Middle frontal gyrus (tissue), 1 donor: ENCODE data around the gene ELFN2.
"Not testable (repeated sequence)": the region's sequence is repeated elsewhere in the genome, so short reads cannot be mapped to it uniquely, and the experiment has no call there.

Source experiments
- DNase-seq: peaks from one replicate; pipeline ENCODE4 v3.0.0-alpha.2; 2015; ENCODE audit warnings: low spot score; ENCODE audit errors: extremely low spot score

The ELFN2 gene, protein sequence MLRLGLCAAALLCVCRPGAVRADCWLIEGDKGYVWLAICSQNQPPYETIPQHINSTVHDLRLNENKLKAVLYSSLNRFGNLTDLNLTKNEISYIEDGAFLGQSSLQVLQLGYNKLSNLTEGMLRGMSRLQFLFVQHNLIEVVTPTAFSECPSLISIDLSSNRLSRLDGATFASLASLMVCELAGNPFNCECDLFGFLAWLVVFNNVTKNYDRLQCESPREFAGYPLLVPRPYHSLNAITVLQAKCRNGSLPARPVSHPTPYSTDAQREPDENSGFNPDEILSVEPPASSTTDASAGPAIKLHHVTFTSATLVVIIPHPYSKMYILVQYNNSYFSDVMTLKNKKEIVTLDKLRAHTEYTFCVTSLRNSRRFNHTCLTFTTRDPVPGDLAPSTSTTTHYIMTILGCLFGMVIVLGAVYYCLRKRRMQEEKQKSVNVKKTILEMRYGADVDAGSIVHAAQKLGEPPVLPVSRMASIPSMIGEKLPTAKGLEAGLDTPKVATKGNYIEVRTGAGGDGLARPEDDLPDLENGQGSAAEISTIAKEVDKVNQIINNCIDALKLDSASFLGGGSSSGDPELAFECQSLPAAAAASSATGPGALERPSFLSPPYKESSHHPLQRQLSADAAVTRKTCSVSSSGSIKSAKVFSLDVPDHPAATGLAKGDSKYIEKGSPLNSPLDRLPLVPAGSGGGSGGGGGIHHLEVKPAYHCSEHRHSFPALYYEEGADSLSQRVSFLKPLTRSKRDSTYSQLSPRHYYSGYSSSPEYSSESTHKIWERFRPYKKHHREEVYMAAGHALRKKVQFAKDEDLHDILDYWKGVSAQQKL

DNA sequence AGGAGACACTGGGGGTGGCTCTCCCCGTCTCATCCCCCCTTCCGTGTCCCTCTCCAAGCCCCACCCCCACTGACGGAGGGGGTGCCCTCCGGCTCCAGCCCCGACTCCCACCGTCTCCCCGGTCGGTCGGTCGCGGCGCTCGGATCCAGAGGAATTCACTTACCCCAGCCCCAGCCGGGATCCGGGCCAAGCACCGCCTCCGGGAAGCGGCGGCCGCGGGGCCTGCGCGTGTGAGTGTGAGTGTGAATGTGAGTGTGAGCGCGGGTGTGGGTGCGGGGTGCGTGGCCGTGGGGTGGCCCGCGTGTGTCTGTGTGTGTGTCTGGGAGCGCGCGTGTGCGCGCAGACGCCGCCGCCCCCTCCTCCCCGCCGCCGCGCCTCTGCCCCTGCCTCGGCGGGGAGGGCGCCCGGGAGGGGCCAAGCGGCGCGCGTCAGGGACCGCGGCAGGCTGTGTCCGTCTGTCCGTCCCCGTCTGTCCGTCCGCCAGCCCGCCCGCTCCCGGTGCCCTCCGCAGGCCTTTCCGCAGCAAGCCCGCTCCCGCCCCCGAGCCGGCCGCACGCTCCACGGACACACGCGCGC lies at the start of gene ELFN2:
TSS of gene ELFN2 (minus strand) at position 345 of the 576 bp plus-strand sequence. CDS start 51,945 bp downstream, outside the sequence.
- DNase-seq, result no peak

DNA sequence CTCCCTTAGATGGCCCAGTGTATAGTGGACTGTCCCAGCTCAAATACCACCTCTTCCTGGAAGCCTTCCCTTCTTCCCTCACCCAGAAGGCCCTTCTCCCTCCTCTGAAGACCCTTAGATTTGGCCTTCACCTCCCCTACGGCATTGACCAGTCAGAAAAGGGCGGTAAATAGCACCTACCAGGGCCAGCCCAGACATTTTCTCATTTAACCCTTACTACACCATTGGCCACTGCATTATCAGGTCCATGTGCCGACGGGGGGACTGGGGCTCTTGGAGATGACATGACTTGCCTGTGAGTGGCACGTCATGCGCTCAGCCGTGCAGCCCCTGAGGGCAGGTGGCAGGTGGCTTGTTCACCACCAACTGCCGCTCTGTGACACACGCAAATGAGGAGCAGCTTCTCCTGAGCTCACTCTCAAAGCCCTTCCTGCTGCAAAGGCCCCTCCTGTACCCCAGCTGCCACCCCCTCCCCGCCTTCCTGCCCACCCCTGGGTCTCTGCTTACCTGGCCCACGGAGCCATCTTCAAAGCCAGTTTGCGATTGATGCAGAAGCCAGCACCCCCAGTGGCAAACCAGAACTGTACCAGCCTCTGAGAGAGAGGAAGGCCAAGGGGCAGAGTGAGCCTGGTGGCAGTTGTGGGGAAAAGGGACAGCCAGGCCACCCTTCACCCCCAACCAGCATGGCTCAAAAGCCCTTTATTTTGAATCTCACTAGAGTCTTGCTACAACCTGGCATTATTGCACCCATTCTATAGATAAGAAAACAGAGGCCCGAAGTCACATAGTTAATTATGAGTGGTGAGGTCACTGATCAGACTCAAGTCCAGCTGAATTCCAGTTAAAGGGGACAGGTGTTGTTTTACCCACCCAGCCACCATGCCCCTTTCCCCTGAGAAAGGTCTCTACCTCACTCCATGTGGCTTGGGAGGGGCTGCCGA lies 49.4 kb upstream of the ELFN2 start:
- DNase-seq, result no peak

DNA sequence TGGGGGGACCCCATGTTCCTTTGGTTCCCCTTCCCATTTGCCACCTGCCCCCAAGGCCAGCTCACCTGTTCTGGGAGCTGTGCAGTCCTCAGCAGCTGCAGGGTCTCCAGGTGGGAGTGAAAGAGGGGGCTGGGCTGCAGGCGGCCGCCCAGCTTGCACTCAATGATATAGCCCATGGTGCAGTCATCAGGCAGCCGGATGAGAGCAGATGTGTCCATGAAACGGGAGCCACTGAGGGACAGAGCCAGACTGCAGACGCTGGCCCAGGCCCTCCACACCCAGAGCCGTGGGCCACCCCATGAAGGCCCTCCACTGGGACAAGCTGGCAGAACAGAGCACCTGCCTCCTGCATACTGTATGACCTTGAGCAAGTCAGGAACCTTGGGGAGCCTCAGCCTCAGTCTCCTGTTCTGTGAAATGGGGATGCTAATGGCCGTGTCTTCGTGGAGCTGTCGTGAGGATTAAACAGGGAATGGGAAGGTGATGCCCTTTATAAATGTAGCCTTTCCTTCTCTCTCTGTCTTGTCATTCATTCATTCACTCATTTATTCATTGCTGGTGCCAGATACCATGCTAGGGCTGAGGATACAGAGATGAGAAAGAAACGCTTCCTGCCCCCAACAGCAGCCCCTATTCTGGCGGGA lies 47.3 kb upstream of the ELFN2 start:
- DNase-seq, result no peak

DNA sequence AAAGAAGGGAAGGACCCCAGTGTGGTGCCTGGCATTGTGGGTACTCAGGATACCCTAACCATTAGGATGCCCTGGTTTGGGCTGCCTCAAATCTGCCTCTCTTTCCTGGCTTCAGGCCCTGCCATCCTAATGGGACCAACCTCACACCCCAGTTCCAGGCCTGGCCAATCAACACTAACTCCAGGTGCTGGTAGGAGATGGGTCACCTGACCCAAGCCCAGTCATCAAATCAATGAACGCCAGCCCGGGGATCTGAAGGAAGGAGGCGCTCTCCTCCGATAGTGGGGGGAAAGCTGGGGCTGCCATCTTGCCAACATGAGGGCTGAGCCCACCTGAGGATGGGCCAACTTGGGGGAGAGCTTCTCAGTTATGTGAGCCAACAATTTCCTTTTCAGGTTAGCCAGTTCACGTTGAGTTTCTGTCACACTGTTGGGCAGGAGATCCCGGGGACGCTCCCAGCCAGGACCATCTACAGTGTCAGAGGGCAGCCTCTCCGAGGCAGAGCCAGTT lies 46.2 kb upstream of the ELFN2 start:
- DNase-seq, result no peak

DNA sequence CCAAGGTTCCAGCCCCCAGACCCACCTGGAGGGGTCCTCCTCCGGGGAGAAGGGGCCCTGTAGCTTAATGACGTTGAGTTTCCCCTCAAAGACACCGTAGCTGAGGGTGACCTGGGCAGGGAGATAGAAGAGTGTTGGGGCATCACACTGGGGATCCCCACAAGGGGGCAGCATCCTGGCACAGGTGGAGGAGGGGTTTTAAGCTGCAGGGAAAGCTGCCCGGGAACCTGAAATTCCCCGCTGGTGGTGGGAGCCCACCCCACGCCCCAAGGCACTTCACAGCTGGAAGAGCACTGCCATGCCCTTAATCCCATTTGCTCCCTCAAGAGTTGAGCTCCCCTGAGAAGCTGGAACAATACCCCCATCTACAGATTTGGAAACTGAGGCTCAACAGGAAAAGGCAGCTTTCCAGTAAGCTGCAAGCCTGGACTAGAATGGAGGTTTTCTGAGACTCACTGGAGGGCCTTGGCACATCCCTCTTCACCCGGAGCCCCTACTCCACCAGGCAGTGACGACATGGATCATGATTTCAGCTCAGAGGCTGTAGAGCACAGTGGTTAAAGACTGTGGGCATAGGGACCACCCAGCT lies 45.2 kb upstream of the ELFN2 start:
- DNase-seq, result no peak

DNA sequence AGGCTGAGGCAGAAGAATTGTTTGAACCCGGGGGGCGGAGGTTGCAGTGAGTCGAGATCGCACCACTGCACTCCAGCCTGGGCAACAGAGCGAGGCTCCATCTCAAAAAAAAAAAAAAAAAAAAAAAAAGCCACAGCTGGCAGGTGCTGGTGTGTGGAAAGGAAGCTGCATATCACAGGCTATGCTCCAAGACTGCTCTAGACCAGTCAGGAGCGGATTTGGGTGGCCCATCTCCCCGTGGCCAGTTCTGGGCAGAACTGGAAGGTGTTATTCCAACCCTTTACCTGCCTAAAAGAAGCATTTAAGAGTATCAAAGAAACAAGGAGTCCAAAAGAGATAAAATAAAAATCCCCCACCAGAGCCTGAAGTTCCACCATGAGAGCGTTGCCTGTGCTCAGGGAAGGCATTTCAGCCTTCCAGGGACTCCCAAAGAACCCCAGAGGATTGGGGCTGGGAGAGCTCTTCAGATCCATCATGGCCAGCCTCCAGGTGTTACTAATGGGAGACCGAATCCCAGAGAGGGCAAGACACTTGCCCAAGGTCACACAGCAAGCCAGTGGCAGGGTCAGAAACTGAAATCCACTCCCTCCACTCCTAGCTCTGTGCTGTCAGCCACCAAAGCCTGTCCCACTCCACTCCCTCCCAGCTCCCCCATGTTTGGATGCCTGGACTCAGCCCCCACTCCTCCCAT lies 44.6 kb upstream of the ELFN2 start:
- DNase-seq, result no peak

DNA sequence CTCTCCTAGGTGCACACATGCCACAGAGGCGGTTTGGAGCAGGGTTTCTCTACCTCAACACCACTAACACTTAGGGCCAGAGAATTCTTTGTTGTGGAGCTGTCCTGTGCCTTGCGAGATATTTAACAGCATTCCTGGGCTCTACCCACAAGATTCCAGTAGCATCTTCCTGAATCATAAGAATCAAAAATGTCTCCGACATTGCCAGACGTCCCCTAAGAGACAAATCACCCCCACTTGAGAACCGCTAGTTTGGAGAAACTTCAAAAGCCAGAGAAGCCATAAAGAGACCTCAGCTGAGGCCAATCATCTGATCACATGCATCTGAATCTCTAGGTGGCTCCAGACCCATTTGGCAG lies 42.8 kb upstream of the ELFN2 start:
- DNase-seq, result no peak

DNA sequence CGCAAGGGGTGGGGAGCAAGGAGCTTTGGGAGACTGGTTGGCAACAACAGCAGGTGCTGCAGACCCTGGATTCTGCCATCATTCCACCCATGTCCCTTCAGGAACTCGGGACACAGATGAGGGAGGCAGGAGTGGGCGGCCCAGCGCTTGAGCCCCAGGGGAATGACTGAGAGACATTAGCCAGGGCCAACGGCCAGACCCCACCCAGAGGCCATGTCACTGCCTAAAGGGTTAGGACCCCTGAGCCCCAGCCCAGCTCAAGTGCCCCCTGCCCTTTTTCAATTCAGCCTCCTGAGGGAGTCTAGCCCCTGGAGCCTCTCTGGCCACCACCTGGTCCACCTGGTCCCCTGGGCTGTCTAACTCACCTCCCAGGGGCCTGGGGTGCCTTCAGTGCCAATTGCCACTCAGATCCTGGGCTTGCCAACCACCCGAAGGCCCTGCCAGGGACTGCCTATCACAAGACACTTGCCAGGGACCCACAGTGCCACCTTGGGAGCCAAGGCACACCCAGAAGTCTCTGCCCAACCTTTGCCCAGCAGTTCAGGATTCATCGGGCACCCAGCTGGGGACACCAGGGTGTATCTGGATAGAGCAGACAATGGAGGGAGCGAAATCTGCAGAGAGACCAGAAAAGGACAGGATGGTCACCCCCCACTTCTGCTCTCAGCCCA lies 42.3 kb upstream of the ELFN2 start:
- no peak for DNase-seq

DNA sequence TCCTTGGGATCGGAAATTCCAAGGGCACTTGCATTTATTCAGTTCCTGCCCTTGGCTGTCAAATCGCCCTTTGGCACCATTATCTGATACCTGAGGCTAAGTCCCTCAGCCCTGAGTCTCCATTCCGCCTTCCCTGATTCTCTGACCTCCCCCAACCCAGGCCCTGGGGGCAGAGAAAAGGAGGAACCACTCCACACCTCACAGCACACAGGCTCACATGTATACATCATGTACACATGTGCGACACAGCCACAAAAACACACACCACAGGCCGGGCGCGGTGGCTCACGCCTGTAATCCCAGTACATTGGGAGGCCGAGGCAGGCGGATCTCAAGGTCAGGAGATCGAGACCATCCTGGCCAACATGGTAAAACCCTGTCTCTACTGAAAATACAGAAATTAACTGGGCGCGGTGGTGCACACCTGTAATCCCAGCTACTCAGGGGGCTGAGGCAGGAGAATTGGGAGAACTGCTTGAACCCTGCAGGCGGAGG lies 41.0 kb upstream of the ELFN2 start:
- not testable (repeated sequence) for DNase-seq

DNA sequence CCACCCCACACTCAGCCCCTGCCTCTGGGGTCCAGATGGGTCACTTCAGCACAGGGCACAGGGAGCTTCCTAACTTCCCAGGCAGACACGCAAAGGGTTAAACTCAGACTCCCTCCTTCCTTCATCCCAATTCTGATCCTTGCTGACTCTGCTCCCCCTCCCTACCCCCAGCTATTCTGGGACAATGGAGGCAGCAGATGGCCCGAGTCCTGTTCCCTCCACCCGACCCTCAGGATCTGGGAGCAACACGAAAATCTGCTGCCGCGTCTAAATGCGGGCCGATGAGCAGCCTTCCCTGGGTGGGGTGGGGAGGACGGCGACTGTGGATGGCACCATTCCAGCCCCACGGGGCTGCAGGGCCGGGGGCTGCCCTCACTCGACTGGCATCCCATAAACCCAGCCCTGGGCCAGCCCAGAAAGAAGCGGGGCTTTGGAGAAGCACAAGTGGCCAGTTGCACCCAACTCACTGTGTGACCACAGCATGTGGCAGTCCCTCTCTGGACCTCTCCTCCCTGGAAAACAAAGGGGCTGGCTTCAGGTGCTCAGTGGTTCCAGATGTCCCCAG lies 40.2 kb upstream of the ELFN2 start:
- DNase-seq, result no peak

DNA sequence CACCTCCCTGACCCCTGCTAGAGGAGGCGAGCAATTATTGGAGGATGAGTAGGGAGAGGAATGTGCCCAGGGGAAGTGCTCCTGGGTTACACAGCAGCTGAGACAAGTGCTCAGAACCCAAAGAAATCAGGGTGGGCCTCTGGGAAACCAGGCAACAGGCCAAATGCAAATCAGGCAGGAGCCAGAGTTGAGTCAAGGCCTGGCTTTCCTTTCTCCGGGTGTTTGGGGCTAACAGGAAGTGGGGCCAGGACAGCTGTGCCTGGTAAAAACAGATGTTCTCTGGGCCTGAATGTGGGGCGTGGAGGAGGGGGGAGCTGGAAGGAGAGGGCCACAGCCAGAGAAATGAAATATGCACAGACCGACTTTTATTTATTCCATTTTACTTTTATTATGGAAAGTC lies 36.9 kb upstream of the ELFN2 start:
- no peak for DNase-seq

DNA sequence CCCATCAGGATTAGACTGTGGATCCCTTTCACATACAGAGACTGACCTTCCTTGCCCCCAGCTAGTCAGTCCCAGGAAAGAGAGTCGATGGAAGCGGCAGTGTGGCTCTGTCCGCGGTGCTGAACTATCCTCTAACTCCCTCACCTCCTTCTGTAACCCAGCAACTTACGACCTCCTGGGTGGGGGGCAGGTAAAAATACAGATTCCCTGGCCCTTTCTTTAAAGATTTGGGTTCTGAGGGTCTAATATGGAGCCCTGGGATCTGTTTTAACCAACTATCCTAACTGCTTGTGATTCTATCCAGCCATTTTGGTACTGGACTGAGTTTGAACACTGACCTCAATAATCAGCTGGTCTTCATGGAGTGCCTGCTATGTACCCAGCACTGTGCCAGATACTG lies 35.7 kb upstream of the ELFN2 start:
- DNase-seq, result no peak

DNA sequence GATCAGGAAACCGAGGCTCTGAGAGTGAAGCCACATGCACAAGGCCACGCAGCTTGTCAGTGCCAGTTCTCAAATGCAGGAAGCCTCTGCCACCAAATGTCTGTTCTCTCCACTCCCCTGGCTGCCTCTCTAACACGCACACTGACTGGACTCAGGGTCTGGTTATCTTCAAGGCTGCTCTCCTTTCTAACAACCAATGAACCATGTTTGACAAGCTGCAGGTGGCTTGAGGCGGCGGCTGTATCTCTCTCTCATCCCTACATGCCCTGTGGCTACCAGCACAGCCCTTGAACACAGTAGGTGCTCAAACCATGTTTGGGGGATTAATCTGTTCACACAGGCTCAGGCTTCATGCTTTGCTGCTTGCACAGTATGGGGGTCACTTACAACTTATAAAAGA lies 35.2 kb upstream of the ELFN2 start:
- no peak for DNase-seq

DNA sequence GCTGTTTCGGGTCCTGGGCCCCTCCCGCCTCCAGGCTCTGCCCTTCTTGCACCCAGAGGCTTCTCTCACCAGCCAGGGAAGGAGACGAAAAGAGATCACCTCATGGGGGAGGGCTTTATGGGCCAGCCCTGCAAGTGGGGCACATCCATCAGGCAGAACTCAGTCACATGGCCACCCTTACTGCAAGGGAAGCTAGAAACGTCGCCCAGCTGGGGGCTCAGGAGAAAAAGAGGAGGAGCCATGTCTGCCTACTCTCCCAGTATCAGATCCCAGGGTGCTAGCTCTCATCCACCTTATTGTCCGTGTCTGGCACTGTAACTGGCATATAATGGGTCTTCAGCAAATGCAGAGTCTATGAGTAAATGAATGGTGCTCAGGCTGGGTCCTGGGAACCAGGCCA lies 34.7 kb upstream of the ELFN2 start:
- DNase-seq, result no peak

DNA sequence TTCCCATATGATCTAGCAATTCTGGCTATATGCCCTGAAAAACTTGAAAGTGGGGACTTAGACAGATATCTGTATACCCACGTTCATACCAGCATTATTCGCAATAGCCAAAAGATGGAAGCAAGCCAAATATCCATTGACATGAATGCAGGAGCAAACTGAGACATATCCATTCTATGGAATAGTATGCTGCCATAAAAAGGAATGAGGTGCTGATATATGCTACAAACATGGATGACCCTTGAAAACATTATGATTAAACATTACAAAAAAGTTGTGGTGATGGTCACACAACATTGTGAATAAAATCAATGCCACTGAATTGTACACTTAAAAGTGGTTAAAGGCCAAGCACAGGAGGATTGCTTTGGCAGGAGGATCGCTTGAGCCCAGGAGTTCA lies 33.4 kb upstream of the ELFN2 start:
- DNase-seq, result no peak

DNA sequence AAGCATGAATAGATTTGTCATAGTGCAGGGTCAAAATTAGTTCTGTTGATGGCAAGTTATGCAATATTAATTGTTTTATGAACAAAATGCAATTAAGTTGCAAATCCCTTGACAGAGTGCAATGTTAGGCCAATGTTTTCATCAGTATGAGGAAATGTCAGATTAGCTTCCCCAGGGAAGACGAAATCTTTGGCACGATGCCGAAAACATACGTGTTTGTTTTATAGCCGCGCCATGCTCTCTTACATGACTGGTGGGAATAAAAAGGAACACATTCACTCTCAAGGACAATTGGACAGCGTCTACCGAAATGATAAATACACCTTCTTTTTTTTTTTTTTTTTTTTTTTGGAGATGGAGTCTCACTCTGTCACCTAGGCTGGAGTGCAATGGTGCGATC lies 31.9 kb upstream of the ELFN2 start:
- no peak for DNase-seq

DNA sequence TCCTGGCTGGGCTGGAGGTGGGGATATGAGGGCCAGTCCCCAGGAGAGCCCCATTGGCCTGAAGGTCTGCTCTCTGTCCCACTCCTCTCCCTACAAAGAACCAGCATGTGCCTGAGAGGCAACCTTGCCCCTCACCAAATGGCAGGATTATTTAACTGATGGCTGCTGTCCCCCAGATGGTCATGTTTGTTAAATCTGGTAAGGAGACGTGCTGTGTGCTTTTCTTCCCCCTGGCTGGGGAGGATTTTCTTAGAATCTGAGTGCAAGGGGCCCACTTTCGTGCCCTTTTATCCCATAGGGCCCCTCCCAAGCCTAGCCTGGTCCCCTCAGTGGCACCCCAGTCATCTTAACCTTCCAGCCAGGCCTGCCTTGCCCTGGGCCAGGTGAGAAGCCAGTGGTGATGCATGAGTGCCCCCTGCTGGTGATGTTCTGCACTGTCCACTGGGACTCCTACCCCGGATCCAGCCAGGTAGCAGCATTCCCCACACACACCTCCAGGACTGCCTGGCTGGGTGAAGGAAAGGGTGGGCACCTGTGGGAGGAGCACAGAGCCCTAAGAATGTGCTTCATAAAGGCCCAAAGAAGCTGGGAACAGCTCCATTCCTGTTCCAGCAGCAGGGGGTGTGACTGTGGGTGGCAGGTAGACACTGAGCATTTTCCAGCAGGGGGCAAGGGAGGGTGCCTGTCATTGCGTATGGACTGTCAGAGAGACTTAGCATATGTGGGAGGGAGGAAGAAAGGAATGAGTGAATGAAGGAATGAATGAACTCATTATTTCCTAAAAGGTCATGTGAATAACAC lies 30.0 kb upstream of the ELFN2 start:
- no peak for DNase-seq

DNA sequence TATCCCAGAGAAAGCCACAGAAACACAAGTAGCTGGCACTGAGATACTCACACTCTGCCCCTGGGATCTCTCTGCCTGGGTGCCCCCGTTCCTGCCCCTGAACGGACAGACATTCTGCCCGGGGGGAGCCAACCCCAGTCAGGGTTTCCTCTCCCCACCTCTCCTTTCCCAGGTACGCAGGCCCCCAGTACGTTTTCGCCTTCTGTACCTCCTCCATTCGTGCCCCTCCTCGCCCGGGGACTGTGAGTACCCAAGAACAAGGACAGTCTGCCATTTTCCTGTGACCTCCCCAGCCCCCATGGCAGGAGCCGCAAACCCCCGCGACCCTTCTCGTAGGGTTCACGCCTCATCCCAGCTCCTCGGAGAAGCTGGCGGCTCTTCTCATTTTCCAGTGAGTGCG lies 29.1 kb upstream of the ELFN2 start:
- no peak for DNase-seq
